H7 (cell line): ENCODE data around the gene REXO1. TPM values are rescaled to one million over a fixed set of nuclear protein-coding genes. Genes with fewer than 3 reads are reported as not detected.
A peak's percentile ranks its signal among the peaks of the same experiment; 100 is the strongest.
"Not testable (repeated sequence)": the region's sequence is repeated elsewhere in the genome, so short reads cannot be mapped to it uniquely, and the experiment has no call there.

Experiments used
- DNase-seq: peaks from one replicate; pipeline ENCODE4 v3.0.0; 2012
- H3K27me3 ChIP-seq: 2 replicates; pipeline ENCODE4 v1.6.0; 2011; ENCODE audit warnings: mild to moderate bottlenecking, low read length; ENCODE audit not compliant: control insufficient read depth, insufficient read depth
- H3K36me3 ChIP-seq: replicated peaks from 2 replicates; pipeline ENCODE4 v1.5.1; 2011; ENCODE audit warnings: low read length; ENCODE audit not compliant: control insufficient read depth, insufficient read depth
- H3K4me3 ChIP-seq: 2 replicates; pipeline ENCODE4 v1.5.1; 2011; ENCODE audit warnings: low read depth, mild to moderate bottlenecking, control low read depth, low read length, moderate library complexity; ENCODE audit not compliant: insufficient read depth
- total RNA-seq: library from RNA; depleted of rRNA; stranded (reverse); fragments of >200 nt; shearing (Covaris generic); gene quantifications from 2 replicates; pipeline ENCODE4 v1.2.3, GENCODE V29; 2014

The REXO1 gene
- total RNA-seq, 1 experiment from 2014 or later = 19.8 TPM

DNA sequence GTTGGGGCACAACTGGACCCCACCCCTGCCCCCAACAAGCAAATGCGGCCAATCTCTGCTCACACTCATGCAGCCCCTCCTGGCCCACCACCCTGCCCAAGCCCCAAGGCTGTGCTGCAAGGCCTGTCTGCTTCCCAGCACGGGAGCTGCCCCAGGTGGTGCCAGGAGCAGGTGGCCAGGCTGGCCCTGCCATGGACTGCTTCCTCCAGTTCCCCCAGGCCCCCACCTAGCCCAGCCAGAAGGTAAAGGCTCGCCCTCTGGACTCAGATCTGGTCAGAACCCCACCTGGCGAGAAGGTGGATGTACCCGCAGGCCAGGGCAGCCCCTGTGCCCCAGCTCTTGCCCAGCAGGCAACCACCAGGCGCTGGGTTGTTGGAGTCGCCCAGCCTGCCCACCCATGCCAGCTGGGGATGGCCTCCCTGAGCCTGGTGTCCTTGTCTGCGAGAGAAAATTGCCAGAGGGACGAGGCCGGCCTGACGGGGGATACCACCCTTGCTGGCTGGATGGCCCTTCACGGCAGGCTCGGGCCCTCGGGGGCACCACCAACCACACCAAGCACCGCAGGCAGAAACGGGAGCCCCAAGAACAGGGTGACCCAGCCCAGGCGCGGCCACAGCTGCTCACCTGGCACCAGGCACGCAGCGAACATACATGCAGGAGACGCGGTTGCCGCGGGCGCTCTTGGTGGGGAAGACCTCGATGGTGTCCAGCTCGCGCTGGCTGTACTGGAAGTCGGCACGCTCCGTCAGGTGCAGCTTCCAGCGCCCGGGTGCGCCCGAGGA, 32.5 kb upstream of the REXO1 start:
- no peak overlapping the region for H3K4me3 ChIP-seq
- DNase-seq = no peak
- H3K36me3 ChIP-seq = no peaks in the 10 kb centered on the region; the same call in 1 of the 2 replicates
- no peaks in the 10 kb centered on the region for H3K27me3 ChIP-seq

GRCh38 chr19:1879982-1880381, 31.7 kb upstream of the REXO1 start:
- not testable (repeated sequence) for DNase-seq, H3K36me3 ChIP-seq, H3K27me3 ChIP-seq, H3K4me3 ChIP-seq

- DNase-seq, H3K27me3 ChIP-seq, H3K36me3 ChIP-seq, H3K4me3 ChIP-seq: not testable (repeated sequence)
Observed at GRCh38 chr19:1878583-1878982, 30.3 kb upstream of the REXO1 start.

DNA sequence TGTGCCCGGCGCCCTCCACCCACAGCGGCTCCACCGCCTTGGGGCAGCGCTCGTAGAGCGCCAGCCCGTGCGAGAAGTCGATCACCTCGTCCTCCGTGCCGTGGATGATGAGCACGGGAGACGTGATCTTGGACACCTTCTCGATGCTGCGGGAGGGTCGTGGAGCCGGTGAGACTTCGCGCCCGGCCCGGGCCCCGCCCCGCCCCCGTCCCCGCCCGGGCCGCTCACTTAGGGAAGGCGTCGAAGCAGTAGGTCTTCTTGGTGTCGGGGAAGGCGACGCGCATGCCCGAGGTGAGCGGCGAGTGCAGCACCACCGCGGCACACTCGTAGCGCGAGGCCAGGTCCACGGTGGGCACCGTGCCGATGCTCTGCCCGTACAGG, 29.0 kb upstream of the REXO1 start:
- not testable (repeated sequence) for DNase-seq, H3K27me3 ChIP-seq
- peak overlapping the region; percentile 27; the same call in 1 of the 2 replicates for H3K4me3 ChIP-seq

GRCh38 chr19:1876496-1877279, 28.4 kb upstream of the REXO1 start:
- not testable (repeated sequence) for H3K36me3 ChIP-seq, H3K27me3 ChIP-seq, DNase-seq
- peak overlapping the region; percentile 100 for H3K4me3 ChIP-seq

More for the DNA sequence above, 29.0 kb upstream of the REXO1 start:
- not testable (repeated sequence) for H3K36me3 ChIP-seq

- H3K27me3 ChIP-seq = no peaks in the 10 kb centered on the region
- no peaks in the 10 kb centered on the region; the same call in 1 of the 2 replicates for H3K36me3 ChIP-seq
- H3K4me3 ChIP-seq = peak overlapping the region; percentile 100
- peak; percentile 97 for DNase-seq
Observed at GRCh38 chr19:1875646-1876495, 27.6 kb upstream of the REXO1 start.

DNA sequence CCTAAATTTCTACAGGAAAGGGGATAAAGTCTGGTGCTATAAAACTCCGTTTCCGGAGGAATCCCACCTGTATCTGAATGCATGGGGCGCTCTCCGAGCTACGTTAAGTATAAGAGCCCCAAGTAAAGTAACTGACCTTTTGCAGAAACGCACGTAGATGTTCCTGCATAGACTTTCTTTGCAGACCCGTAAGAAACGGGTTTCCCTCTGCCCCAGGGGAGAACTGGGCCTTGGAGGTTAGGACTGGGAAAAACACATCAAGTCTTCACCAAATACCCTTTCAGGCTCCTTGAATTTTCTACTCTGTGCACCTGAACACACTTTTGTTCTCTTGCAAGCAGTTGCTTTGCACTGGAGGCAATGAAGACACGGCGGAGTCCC, 27.0 kb upstream of the REXO1 start:
- not testable (repeated sequence) for H3K36me3 ChIP-seq, DNase-seq, H3K27me3 ChIP-seq
- H3K4me3 ChIP-seq = peak overlapping the region; percentile 100

DNA sequence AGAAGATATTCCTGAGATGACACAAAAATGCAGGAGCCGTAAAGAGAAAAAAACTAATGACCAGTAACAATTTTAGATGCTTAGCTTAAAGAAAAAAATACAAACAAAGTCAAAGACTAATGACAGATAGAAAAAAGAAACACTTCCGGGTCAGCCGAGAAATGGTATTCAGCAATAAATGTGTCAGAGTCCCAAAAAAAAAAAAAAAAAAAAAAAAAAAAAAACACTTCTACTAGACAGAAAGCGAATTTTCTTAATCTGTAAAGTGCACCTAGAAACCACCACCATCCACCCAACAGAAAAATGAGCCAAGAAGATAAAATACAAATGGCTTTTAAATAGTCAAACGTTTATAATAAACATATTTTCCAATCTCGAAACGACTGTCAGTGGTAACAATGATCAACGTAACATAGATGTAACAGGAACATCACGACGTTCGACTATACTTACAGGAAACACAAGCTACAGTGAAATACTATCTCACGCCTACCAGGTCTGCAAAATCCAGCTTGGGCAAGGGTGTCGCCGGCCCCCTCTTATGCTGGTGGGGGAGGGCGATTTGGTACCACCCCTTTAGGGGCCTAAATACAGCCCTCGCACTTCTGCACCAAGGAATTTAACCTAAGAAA, 26.4 kb upstream of the REXO1 start:
- no peaks in the 10 kb centered on the region for H3K27me3 ChIP-seq
- no peak for DNase-seq
- H3K4me3 ChIP-seq = peak overlapping the region; percentile 100
- H3K36me3 ChIP-seq = no peaks in the 10 kb centered on the region; the same call in 1 of the 2 replicates

DNA sequence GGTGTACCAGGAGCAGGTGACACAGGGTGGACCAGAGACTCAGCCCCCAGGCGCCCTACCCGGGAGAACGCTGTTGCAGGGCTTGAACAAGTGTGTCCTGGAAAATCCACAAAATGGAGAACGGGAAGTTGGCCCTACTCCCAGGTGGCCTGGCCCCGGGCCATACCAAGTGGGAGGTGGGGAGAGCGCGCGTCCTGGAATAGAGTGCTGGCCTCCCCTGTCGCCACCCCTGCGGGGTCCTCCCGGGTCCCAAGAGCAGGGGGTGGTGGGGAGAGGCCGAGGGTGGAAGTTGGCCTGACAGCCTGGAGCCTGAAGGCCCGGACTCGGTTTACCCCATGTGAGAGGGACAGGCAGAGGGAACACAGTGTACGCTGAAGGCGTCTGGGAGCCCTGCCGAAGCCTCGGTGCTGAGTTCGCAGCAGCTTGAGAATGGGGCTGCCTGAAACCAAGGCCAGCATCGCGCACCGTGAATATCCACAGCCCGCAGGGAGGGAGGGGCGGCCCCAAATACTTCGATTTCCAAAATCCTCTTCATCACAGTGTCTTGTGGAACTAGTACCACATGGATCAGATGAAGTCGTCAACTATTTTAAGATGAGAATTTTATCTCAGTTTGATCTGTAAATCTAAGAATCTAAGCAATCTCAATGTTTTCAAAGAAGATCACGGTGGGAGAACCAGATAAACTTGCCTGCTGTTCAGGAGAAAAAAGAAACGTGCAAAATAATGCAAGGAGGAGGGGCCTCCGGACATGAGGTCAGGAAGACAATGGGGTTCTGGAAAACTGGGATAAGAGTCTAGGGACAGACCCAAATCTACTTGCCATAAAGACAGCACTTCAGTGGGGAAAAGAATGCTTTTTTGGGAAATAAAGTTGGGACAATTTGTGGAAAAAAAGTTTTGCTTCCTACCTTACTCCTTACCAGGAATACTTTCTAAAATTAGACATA, 25.5 kb upstream of the REXO1 start:
- H3K36me3 ChIP-seq = no peaks in the 10 kb centered on the region; the same call in 1 of the 2 replicates
- no peaks in the 10 kb centered on the region for H3K27me3 ChIP-seq
- no peak for DNase-seq
- no peak overlapping the region for H3K4me3 ChIP-seq

- H3K36me3 ChIP-seq = no peaks in the 10 kb centered on the region; the same call in 1 of the 2 replicates
- no peak overlapping the region for H3K4me3 ChIP-seq
- no peaks in the 10 kb centered on the region for H3K27me3 ChIP-seq
- DNase-seq = no peak
Observed at GRCh38 chr19:1872807-1873523, 24.7 kb upstream of the REXO1 start.

- H3K27me3 ChIP-seq = no peaks in the 10 kb centered on the region
- no peaks in the 10 kb centered on the region; the same call in 1 of the 2 replicates for H3K36me3 ChIP-seq
- DNase-seq = no peak
- no peak overlapping the region for H3K4me3 ChIP-seq
Observed at GRCh38 chr19:1871630-1872029, 23.3 kb upstream of the REXO1 start.

DNA sequence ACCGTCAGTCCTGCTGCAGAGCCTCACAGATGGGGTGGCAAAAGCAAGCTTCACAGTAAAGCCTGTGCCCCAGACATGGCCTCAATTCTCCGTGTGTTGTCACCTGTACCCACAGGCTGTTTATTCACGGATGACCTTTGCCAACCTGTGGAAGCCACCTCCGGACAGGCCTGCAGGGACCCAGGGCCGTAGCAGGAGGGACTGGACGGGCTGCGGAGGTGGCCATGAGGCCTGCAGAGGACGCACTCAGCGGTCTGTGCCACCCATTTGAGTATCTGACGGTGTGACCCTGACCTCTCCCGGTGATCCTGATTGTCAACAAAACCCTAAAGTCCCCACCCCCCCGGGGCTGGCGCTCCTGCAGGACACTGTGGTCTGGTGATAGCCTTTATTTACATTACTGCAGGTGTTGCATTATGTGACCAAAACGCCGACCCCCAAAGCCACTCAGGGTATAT, 22.9 kb upstream of the REXO1 start:
- no peak for DNase-seq
- Histone ChIP-seq H3K27me3 (no peaks in the 10 kb centered on the region), H3K4me3 (no peak overlapping the region), H3K36me3 (no peaks in the 10 kb centered on the region; the same call in 1 of the 2 replicates)
